Activated naive CD8-positive, alpha-beta T cell treated with anti-CD3 and anti-CD28 coated beads, Interleukin-2, amount 50 U/mL, for 24 hours (primary cell): ENCODE measurements around the gene KRT15.
A peak's percentile ranks its signal among the peaks of the same experiment; 100 is the strongest.
"Not testable (repeated sequence)": the region's sequence is repeated elsewhere in the genome, so short reads cannot be mapped to it uniquely, and the experiment has no call there.

Source experiments
- ATAC-seq: fragments of 150-1000 bp; cut with Tn5 transposase; one replicate; pipeline ENCODE4 v1.10.0; 2021
- DNase-seq: peaks from one replicate; pipeline ENCODE4 v3.0.0; 2021
- H3K27ac Mint-ChIP-seq: one replicate; pipeline ENCODE4 v1.8.0; 2021; ENCODE audit warnings: mild to moderate bottlenecking, mixed read lengths
- H3K27me3 Mint-ChIP-seq: one replicate; pipeline ENCODE4 v1.8.0; 2021; ENCODE audit warnings: mixed read lengths
- H3K36me3 Mint-ChIP-seq: one replicate; pipeline ENCODE4 v1.8.0; 2021; ENCODE audit warnings: low read depth, mixed read lengths
- H3K4me1 Mint-ChIP-seq: one replicate; pipeline ENCODE4 v1.8.0; 2021; ENCODE audit warnings: mixed read lengths
- H3K4me3 Mint-ChIP-seq: one replicate; pipeline ENCODE4 v1.8.0; 2021; ENCODE audit warnings: mild to moderate bottlenecking, moderate library complexity, mixed read lengths
- H3K9me3 Mint-ChIP-seq: one replicate; pipeline ENCODE4 v1.8.0; 2021; ENCODE audit warnings: mixed read lengths

The KRT15 gene

GRCh38 chr17:41548844-41549595 lies 30.3 kb upstream of the KRT15 start:
- peak; percentile 87 for DNase-seq
- Mint-ChIP-seq H3K27ac (no peak overlapping the region), H3K4me1 (peaks cover 20% of the 10 kb centered on the region), H3K27me3 (peaks cover 18% of the 10 kb centered on the region), H3K36me3 (no peaks in the 10 kb centered on the region), H3K9me3 (no peaks in the 10 kb centered on the region), H3K4me3 (no peak overlapping the region)
- peak; percentile 64 for ATAC-seq

GRCh38 chr17:41547921-41548843 lies 29.5 kb upstream of the KRT15 start:
- peaks cover 20% of the 10 kb centered on the region for H3K4me1 Mint-ChIP-seq
- peak; percentile 80 for DNase-seq
- H3K27ac Mint-ChIP-seq: no peak overlapping the region
- no peaks in the 10 kb centered on the region for H3K36me3 Mint-ChIP-seq
- peaks cover 17% of the 10 kb centered on the region for H3K27me3 Mint-ChIP-seq
- H3K4me3 Mint-ChIP-seq: no peak overlapping the region
- peak; percentile 94 for ATAC-seq
- no peaks in the 10 kb centered on the region for H3K9me3 Mint-ChIP-seq

- no peaks in the 10 kb centered on the region for H3K9me3 Mint-ChIP-seq
- ATAC-seq (no peak), DNase-seq (no peak)
- peaks cover 20% of the 10 kb centered on the region for H3K4me1 Mint-ChIP-seq
- no peak overlapping the region for H3K27ac Mint-ChIP-seq
- no peaks in the 10 kb centered on the region for H3K36me3 Mint-ChIP-seq
- no peak overlapping the region for H3K4me3 Mint-ChIP-seq
- H3K27me3 Mint-ChIP-seq: peaks cover 13% of the 10 kb centered on the region
Measured at GRCh38 chr17:41547378-41547841, 28.7 kb upstream of the KRT15 start.

GRCh38 chr17:41546819-41547218 lies 28.1 kb upstream of the KRT15 start:
- no peak for ATAC-seq
- no peak for DNase-seq
- Mint-ChIP-seq H3K36me3 (no peaks in the 10 kb centered on the region), H3K27me3 (peaks cover 13% of the 10 kb centered on the region), H3K4me1 (peaks cover 20% of the 10 kb centered on the region), H3K9me3 (no peaks in the 10 kb centered on the region), H3K27ac (no peak overlapping the region), H3K4me3 (no peak overlapping the region)

- Mint-ChIP-seq H3K4me3 (no peak overlapping the region), H3K9me3 (no peaks in the 10 kb centered on the region), H3K27me3 (peaks cover 13% of the 10 kb centered on the region), H3K36me3 (no peaks in the 10 kb centered on the region), H3K4me1 (peaks cover 20% of the 10 kb centered on the region), H3K27ac (no peak overlapping the region)
- no peak for ATAC-seq
- DNase-seq: no peak
Measured at GRCh38 chr17:41545829-41546410, 27.2 kb upstream of the KRT15 start.

- Mint-ChIP-seq H3K27me3 (peaks cover 11% of the 10 kb centered on the region), H3K4me3 (no peak overlapping the region), H3K9me3 (no peaks in the 10 kb centered on the region), H3K36me3 (no peaks in the 10 kb centered on the region), H3K4me1 (peaks cover 20% of the 10 kb centered on the region), H3K27ac (no peak overlapping the region)
- no peak for ATAC-seq
- DNase-seq: no peak
Measured at GRCh38 chr17:41544935-41545334, 26.2 kb upstream of the KRT15 start.

- Mint-ChIP-seq H3K36me3 (no peaks in the 10 kb centered on the region), H3K4me1 (peaks cover 19% of the 10 kb centered on the region), H3K27ac (no peak overlapping the region), H3K4me3 (no peak overlapping the region), H3K27me3 (peaks cover 10% of the 10 kb centered on the region), H3K9me3 (no peaks in the 10 kb centered on the region)
- ATAC-seq: no peak
- no peak for DNase-seq
Measured at GRCh38 chr17:41544491-41544892, 25.8 kb upstream of the KRT15 start.

GRCh38 chr17:41542786-41543185 lies 24.1 kb upstream of the KRT15 start:
- peaks cover 10% of the 10 kb centered on the region for H3K27me3 Mint-ChIP-seq
- not testable (repeated sequence) for H3K4me1 Mint-ChIP-seq, H3K4me3 Mint-ChIP-seq, ATAC-seq, DNase-seq, H3K36me3 Mint-ChIP-seq, H3K27ac Mint-ChIP-seq, H3K9me3 Mint-ChIP-seq

- no peaks in the 10 kb centered on the region for H3K4me1 Mint-ChIP-seq
- no peak overlapping the region for H3K27ac Mint-ChIP-seq
- H3K27me3 Mint-ChIP-seq: peaks cover 11% of the 10 kb centered on the region
- H3K9me3 Mint-ChIP-seq: no peaks in the 10 kb centered on the region
- no peak overlapping the region for H3K4me3 Mint-ChIP-seq
- ATAC-seq (no peak), DNase-seq (no peak)
- H3K36me3 Mint-ChIP-seq: no peaks in the 10 kb centered on the region
Measured at GRCh38 chr17:41542357-41542756, 23.7 kb upstream of the KRT15 start.

- ATAC-seq (no peak), DNase-seq (no peak)
- no peaks in the 10 kb centered on the region for H3K36me3 Mint-ChIP-seq
- H3K4me3 Mint-ChIP-seq: no peak overlapping the region
- H3K27ac Mint-ChIP-seq: no peak overlapping the region
- H3K27me3 Mint-ChIP-seq: peaks cover 4% of the 10 kb centered on the region
- H3K9me3 Mint-ChIP-seq: no peaks in the 10 kb centered on the region
- no peaks in the 10 kb centered on the region for H3K4me1 Mint-ChIP-seq
Measured at GRCh38 chr17:41540921-41541625, 22.4 kb upstream of the KRT15 start.

- H3K4me1 Mint-ChIP-seq: no peaks in the 10 kb centered on the region
- H3K4me3 Mint-ChIP-seq: no peak overlapping the region
- peaks cover 8% of the 10 kb centered on the region for H3K27me3 Mint-ChIP-seq
- DNase-seq: no peak
- no peak overlapping the region for H3K27ac Mint-ChIP-seq
- ATAC-seq: no peak
- no peaks in the 10 kb centered on the region for H3K9me3 Mint-ChIP-seq
- no peaks in the 10 kb centered on the region for H3K36me3 Mint-ChIP-seq
Measured at GRCh38 chr17:41539979-41540701, 21.4 kb upstream of the KRT15 start.

- no peak for ATAC-seq
- no peak overlapping the region for H3K27ac Mint-ChIP-seq
- no peak for DNase-seq
- H3K9me3 Mint-ChIP-seq: no peaks in the 10 kb centered on the region
- H3K27me3 Mint-ChIP-seq: peaks cover 8% of the 10 kb centered on the region
- H3K4me1 Mint-ChIP-seq: no peaks in the 10 kb centered on the region
- H3K4me3 Mint-ChIP-seq: no peak overlapping the region
- H3K36me3 Mint-ChIP-seq: no peaks in the 10 kb centered on the region
Measured at GRCh38 chr17:41539071-41539492, 20.4 kb upstream of the KRT15 start.

- no peak overlapping the region for H3K27ac Mint-ChIP-seq
- no peaks in the 10 kb centered on the region for H3K9me3 Mint-ChIP-seq
- ATAC-seq (no peak), DNase-seq (no peak)
- no peaks in the 10 kb centered on the region for H3K36me3 Mint-ChIP-seq
- H3K27me3 Mint-ChIP-seq: peaks cover 8% of the 10 kb centered on the region
- no peak overlapping the region for H3K4me3 Mint-ChIP-seq
- H3K4me1 Mint-ChIP-seq: no peaks in the 10 kb centered on the region
Measured at GRCh38 chr17:41538565-41538991, 19.9 kb upstream of the KRT15 start.

GRCh38 chr17:41537990-41538389 lies 19.3 kb upstream of the KRT15 start:
- Mint-ChIP-seq H3K4me1 (no peaks in the 10 kb centered on the region), H3K4me3 (no peak overlapping the region), H3K27ac (no peak overlapping the region), H3K9me3 (no peaks in the 10 kb centered on the region), H3K36me3 (no peaks in the 10 kb centered on the region), H3K27me3 (peaks cover 10% of the 10 kb centered on the region)
- DNase-seq (no peak), ATAC-seq (no peak)
